Stomach (tissue), 9 donors: ENCODE measurements around the gene CREG1. TPM values are rescaled to one million over a fixed set of nuclear protein-coding genes. Genes with fewer than 3 reads are reported as not detected.
A peak's percentile ranks its signal among the peaks of the same experiment; 100 is the strongest.

Experiments used
- DNase-seq, 2 donors: peaks; one replicate each; pipeline versions ENCODE4 v3.0.0 to v3.0.0-alpha.2; 2013 to 2019
- H3K27ac ChIP-seq, 5 donors: fragments of 200-600 bp in 4 of 5; sonication (generic) in 4 of 5; one replicate each; pipeline ENCODE4 v1.5.1; 2013 to 2019; ENCODE audit warnings: mild to moderate bottlenecking in 1 of 5, moderate library complexity in 1 of 5
- H3K27me3 ChIP-seq, 3 donors: fragments of 200-600 bp; sonication (generic); one replicate each; pipeline ENCODE4 v1.5.1; 2017 to 2019; ENCODE audit warnings: mixed run types in 1 of 3
- H3K36me3 ChIP-seq, 4 donors: fragments of 200-600 bp; sonication (generic); 1 replicate in 3 of 4; 2 replicates in 1 of 4; pipeline ENCODE4 v1.5.1; 2016 to 2019
- H3K4me1 ChIP-seq, 4 donors: fragments of 200-600 bp; sonication (generic); one replicate each; pipeline ENCODE4 v1.5.1; 2016 to 2019
- H3K4me3 ChIP-seq, 4 donors: fragments of 200-600 bp; sonication (generic) in 3 of 4; one replicate each; pipeline ENCODE4 v1.5.1; 2016 to 2019; ENCODE audit warnings: mild to moderate bottlenecking in 1 of 4
- H3K9me3 ChIP-seq, 4 donors: fragments of 200-600 bp; sonication (generic); one replicate each; pipeline ENCODE4 v1.5.1; 2016 to 2019
- EP300 ChIP-seq: sonication (generic); formaldehyde crosslinking; IDR thresholded peaks from one replicate; pipeline ENCODE4 v1.6.1; 2017; ENCODE audit warnings: antibody characterized with exemption
- POLR2A ChIP-seq, 4 donors: fragments of 450-650 bp; IDR thresholded peaks; one replicate each; pipeline ENCODE4 v1.6.1; 2016; ENCODE audit warnings: antibody characterized with exemption in 4 of 4, control low read depth in 2 of 4, mild to moderate bottlenecking in 1 of 4, moderate library complexity in 1 of 4
- POLR2AphosphoS5 ChIP-seq, 3 donors: sonication (generic); formaldehyde crosslinking; IDR thresholded peaks; one replicate each; pipeline ENCODE4 v1.6.1; 2016; ENCODE audit warnings: antibody characterized with exemption in 3 of 3
- WGBS, 5 donors: extraction: QIAGEN DNeasy Blood & Tissue Kit in 3 of 5; methylation state at CpG; one replicate each; pipeline versions ENCODE4 v1.1.5 to v1.1.7; 2013 to 2018; 5-methylcytosine and 5-hydroxymethylcytosine counted together
- intact Hi-C: fragments of 100-400 bp; cut with DNase I; formaldehyde crosslinking; loops from one replicate; pipeline ENCODE4 v1.15.1; 2023; ENCODE audit warnings: low total_unique reads
- polyA plus RNA-seq, 3 donors: library from polyadenylated mRNA; stranded (reverse); fragments of 200-250 nt; gene quantifications; one replicate each; pipeline ENCODE4 v1.2.3, GENCODE V29; 2013
- total RNA-seq, 5 donors: library from RNA; depleted of rRNA; stranded (reverse); fragments of >200 nt; gene quantifications; one replicate each; pipeline versions ENCODE4 v1.1.0 to v1.2.3, GENCODE V29; 2014 to 2016
- TF ChIP-seq, protein P1 (sequence below), 7 experiments: fragments of 450-650 bp in 4 of 7; fragments of 200-600 bp in 3 of 7; sonication (generic) in 3 of 7; IDR thresholded peaks; one replicate each; pipeline ENCODE4 v1.5.1; 2016 to 2019; ENCODE audit warnings: antibody characterized with exemption in 7 of 7, control low read depth in 2 of 7, mild to moderate bottlenecking in 1 of 7
- donor health status: healthy with polysubstance abuse.
- donor health status: Bipolar disorder and iron deficiency.
- donor health status: healthy.

Gene CREG1
- total and polyA plus RNA-seq, 8 donors, result 44.6 to 120 (median 78.3) TPM

DNA sequence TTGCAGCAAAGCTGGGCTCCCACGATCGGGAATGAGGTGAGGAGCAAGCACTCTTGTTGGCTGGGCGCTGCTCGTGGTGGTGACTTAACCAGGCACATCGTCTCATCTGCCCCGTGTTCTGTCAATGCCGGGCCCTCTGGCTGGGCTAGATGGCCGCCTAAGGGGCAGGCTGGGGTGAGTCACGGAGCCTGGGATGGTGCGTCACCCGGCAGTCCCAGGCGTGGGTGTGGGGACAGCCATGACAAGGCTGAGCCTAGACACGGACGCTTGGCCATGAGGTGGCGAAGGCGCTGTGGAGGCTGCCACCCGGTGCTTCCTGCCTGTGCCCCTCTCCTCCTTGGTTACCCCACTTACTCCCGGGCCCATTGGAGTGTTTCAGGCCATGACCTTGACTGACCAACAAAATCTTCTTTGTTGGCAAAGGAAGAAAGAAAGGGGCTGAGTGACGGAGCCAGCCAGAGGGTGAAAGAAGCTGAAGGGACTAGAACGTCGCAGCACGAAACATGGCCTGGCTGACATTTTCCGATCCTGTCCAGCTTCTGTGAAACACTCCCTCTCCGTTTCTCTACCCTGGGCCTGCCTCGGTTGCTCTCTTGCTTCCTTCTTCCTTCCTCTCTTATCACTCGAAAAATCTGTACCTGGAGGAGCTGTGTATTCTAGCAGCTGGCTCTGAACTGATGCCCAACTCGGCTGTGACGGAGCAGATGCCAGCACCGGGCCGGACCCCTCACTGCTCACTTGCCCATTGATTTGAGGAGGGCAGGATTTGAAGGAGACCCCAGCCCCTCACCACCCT, 35.8 kb downstream of the CREG1 start:
- Histone ChIP-seq H3K27ac (peak overlapping the region; percentile 31 to 59 (median 50)), H3K4me3 (peak overlapping the region in 3 of 4 donors; percentile 13 to 33 (median 15)), H3K9me3 (no peaks in the 10 kb centered on the region), H3K36me3 (no peaks in the 10 kb centered on the region), H3K4me1 (no peaks in the 10 kb centered on the region), H3K27me3 (no peaks in the 10 kb centered on the region)
- DNase-seq, result no peak
- 80 to 90% (median 87%) methylated on average over 27 to 30 of the region's 30 CpGs for WGBS, 5 donors
- intact Hi-C loops, result no loop called here
- no peak for TF ChIP-seq POLR2A (IDR thresholded peaks at IDR 0.05)
- TF ChIP-seq POLR2AphosphoS5 (IDR thresholded peaks at IDR 0.05), result no peak
- TF ChIP-seq, protein P1, sequence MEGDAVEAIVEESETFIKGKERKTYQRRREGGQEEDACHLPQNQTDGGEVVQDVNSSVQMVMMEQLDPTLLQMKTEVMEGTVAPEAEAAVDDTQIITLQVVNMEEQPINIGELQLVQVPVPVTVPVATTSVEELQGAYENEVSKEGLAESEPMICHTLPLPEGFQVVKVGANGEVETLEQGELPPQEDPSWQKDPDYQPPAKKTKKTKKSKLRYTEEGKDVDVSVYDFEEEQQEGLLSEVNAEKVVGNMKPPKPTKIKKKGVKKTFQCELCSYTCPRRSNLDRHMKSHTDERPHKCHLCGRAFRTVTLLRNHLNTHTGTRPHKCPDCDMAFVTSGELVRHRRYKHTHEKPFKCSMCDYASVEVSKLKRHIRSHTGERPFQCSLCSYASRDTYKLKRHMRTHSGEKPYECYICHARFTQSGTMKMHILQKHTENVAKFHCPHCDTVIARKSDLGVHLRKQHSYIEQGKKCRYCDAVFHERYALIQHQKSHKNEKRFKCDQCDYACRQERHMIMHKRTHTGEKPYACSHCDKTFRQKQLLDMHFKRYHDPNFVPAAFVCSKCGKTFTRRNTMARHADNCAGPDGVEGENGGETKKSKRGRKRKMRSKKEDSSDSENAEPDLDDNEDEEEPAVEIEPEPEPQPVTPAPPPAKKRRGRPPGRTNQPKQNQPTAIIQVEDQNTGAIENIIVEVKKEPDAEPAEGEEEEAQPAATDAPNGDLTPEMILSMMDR (IDR thresholded peaks at IDR 0.05), result no peak
- no peak for TF ChIP-seq EP300

DNA sequence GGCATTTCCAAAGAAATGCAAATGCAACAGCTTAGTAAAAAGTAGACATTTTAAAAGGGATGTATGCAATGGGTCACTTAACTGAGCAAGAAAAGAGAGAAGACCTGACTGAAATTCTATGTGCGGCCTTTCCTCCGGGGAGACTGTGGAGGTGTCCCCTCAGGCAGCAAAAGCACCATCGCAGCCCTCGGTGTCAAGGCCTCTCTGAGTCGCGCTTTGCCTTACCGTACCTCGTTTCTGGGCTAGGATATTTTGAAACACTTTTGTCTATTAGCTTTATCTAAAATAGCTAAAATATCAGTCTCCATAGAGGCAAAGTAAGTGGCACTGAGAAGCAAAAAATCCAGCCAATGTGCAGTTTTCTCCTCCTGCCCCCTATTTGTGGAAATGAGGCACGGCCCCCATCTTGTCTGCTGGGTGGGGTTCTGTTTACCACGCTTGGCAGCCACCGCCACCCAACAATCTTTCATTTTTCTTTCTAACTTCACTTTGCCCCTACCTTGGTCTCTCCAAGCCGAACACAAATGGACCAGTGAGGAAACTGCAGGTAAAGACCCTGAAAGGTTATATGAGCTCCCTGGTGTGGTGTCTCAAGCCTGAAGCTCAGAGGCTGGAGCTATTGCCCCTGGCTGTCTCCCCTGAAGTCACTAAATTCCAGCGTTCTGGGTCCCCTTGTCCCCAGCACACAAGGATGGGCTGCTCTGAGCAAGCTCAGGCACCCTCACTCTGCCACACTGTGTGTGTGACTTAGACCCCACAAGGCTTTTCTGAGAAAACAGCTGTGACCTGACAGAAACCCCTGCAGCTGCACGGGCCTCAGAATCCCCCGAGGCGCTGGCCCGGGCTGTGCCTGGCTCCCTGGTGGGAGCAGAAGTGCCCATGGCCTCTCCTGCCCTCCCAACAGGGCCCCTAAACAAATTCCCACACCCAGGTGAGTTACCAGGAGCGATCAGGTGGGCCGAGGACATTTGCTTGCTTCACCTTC, 36.9 kb downstream of the CREG1 start:
- no peak for DNase-seq
- no peaks in the 10 kb centered on the region for H3K36me3 ChIP-seq
- no peaks in the 10 kb centered on the region for H3K27me3 ChIP-seq
- peak overlapping the region in 4 of 5 donors; percentile 31 to 59 (median 52) for H3K27ac ChIP-seq
- intact Hi-C loops, result no loop called here
- peak overlapping the region in 3 of 4 donors; percentile 12 to 33 (median 18) for H3K4me3 ChIP-seq
- no peaks in the 10 kb centered on the region for H3K9me3 ChIP-seq
- 68 to 86% (median 74%) methylated on average over 15 to 19 of the region's 19 CpGs for WGBS, 5 donors
- TF ChIP-seq EP300 (no peak), POLR2AphosphoS5 (IDR thresholded peaks at IDR 0.05) (no peak), POLR2A (IDR thresholded peaks at IDR 0.05) (no peak)
- TF ChIP-seq, protein P1 (IDR thresholded peaks at IDR 0.05), result no peak
- H3K4me1 ChIP-seq, result peaks cover 0 to 7% (median 0%) of the 10 kb centered on the region in 4 donors

DNA sequence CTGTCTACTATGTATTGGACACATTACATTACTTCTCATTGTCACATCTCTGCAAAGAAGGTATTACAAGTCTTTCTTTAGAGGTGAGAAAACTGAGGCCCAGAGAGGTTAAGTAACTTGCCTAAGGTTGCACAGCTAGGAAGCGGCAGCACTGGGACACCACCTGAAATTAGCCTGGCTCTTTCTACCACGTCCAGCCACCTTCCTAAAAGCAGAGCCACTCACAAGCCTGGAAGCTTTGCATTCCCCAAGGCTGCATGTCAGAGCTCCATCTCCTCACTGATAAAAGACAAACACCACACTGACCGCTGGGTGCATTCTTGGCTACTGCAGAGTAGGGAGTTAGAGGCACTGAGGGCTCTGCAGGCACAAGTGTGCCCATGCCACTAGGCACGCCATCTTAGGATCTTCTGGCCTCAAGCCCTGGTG, 37.7 kb downstream of the CREG1 start:
- no peaks in the 10 kb centered on the region for H3K9me3 ChIP-seq
- peaks cover 0 to 7% (median 0%) of the 10 kb centered on the region in 4 donors for H3K4me1 ChIP-seq
- intact Hi-C loops, result no loop called here
- no peak for DNase-seq
- peak overlapping the region in 2 of 4 donors; percentile 1 to 18 for H3K4me3 ChIP-seq
- H3K27me3 ChIP-seq, result no peaks in the 10 kb centered on the region
- TF ChIP-seq POLR2A (IDR thresholded peaks at IDR 0.05), result no peak
- TF ChIP-seq EP300, result no peak
- no peak for TF ChIP-seq POLR2AphosphoS5 (IDR thresholded peaks at IDR 0.05)
- 70 to 86% (median 79%) methylated on average over 4 of the region's 4 CpGs for WGBS, 5 donors
- H3K27ac ChIP-seq, result peak overlapping the region in 1 of 5 donors; percentile 4
- H3K36me3 ChIP-seq, result no peaks in the 10 kb centered on the region

DNA sequence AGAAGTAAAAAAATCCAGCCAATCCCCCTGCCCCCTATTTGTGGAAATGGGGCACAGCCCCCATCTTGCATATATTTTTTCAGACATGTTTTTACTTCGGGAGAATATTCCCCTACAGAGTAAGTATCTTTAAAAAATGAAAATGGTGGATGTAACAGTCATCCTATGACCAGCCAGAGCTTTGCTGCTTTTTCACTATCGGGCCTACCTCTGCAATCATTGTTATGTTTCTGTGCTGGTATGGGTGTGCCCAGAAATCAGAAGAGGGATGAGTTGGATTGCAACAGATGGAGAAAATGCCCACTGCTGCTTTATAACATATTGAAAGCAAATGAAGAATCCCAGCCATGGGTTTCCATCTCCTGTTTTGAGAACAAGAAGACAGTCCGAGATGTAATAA, 38.1 kb downstream of the CREG1 start:
- WGBS, 5 donors, result 84 to 91% (median 85%) methylated on average over 3 of the region's 3 CpGs
- no peak for DNase-seq
- H3K27me3 ChIP-seq, result no peaks in the 10 kb centered on the region
- intact Hi-C loops, result no loop called here
- H3K4me3 ChIP-seq, result peak overlapping the region in 1 of 4 donors; percentile 18
- no peak for TF ChIP-seq EP300
- TF ChIP-seq POLR2AphosphoS5 (IDR thresholded peaks at IDR 0.05), result no peak
- TF ChIP-seq POLR2A (IDR thresholded peaks at IDR 0.05), result no peak
- TF ChIP-seq, protein P1 (IDR thresholded peaks at IDR 0.05), result no peak
- H3K9me3 ChIP-seq, result no peaks in the 10 kb centered on the region
- peaks cover 0 to 7% (median 0%) of the 10 kb centered on the region in 4 donors for H3K4me1 ChIP-seq
- no peaks in the 10 kb centered on the region for H3K36me3 ChIP-seq
- peak overlapping the region in 1 of 5 donors; percentile 4 for H3K27ac ChIP-seq
